AG09319 (cell line): ENCODE data around the gene SPARC.

Source experiments
- DNase-seq: peaks from one replicate; pipeline ENCODE4 v3.0.0-alpha.2; 2010; ENCODE audit warnings: low read depth; ENCODE audit errors: extremely low read depth
- CTCF ChIP-seq: IDR thresholded peaks from 2 replicates; pipeline ENCODE4 v1.5.1; 2011; ENCODE audit warnings: low read depth, mild to moderate bottlenecking, inconsistent platforms, low read length, moderate library complexity

Gene SPARC

DNA sequence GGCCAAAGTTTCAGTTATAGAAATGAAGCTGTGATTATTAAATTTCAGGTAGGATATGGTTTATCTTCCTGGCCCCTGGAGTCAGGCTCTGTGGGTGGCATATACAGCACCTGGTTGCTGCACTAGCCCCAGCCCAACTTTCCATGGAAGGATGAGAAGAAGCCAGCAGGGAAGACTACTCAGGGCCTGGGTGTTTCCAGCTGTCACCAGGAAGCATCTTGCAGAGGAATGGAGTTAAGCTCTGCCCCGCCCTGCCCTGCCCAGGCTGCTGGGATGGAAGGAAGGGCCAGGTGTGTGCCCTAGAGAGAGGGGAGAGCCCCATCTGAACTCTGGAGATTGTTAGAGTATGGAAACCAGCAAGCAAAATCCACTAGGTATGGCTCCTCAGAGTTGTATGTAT is 52.8 kb downstream of the SPARC start:
- DNase-seq = no peak
- no peak for TF ChIP-seq CTCF

GRCh38 chr5:151632941-151633340 is 53.8 kb downstream of the SPARC start:
- no peak for TF ChIP-seq CTCF
- DNase-seq = no peak

DNA sequence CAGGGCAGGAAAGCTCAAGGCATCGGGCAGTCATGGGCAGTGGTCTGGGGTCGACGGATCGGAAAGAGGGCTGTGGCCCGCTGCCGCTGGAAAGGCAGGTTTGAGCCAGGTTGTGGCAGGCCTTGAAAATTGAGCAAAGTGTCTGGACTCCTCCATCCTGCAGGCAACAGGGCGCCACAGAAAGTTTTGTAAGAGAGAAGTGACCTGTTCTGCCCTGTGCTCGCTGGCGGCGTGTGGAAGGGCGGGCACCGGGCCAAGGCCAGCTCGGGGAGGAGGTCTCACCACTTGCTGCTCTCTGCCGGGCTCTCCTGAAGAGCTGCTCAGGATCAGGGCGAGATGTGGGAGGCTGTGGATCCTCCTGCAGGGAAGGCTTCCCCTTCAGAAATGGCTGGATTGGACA is 54.2 kb downstream of the SPARC start:
- no peak for TF ChIP-seq CTCF
- DNase-seq = no peak

- TF ChIP-seq CTCF = no peak
- no peak for DNase-seq
Observed at GRCh38 chr5:151631941-151632340, 54.8 kb downstream of the SPARC start.

DNA sequence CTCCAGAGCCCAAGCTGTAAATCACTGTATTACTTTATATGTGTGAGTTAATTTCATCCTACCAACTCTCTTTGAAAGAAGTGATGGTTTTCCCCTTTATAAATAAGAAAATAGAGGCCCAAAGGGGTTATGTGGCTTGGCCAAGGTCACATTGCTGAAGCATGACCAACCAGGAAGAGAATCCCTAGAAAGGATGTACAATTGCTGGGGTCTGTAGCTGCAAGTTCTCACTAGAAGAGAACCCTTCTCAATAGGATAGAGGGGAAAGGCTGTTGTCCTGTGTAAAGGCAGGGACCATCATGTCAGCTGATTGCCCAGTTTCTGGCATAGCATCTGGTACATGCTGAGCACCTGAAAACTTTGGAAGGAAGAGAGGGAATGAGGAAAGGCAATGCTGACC is 56.6 kb downstream of the SPARC start:
- TF ChIP-seq CTCF = no peak
- DNase-seq = no peak

DNA sequence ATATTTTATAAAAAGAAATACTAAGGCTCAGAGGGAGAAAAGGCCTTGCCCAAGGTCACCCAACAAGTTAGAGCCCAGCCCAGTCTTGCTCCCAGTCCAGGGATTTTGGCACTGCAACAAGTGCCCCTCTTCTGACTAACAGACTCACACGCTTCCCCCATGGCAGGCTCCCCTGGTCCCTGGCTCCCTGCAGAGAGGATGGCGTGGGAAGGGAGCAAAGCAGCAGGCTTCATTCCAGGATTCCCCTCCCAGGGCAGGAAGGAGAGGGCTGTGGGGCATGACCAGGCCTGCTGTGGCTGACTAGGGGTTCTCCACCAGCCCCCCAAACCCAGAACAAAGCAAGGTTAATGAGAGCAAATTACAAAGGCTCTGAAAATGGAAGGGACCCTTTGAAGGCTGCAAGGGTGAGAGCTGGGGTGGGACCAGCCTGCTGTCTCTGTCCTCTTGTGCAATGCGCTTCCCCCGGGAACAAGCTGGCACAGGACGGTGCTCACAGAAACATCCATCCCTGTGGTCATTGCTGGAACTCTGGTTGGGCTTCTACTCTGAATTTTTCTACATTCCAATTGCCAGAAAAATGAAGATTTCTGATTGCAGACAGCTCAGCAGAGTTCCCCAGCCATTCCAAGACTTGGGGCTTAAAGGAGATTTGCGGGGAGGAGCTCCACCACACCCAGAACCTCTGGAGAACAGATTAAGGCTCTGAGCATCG is 58.4 kb downstream of the SPARC start:
- no peak for TF ChIP-seq CTCF
- DNase-seq = no peak

- TF ChIP-seq CTCF = no peak
- DNase-seq = no peak
Observed at GRCh38 chr5:151627650-151628049, 59.1 kb downstream of the SPARC start.
